HG03045 (cell line): ENCODE data around the gene PROM1.

Experiments
- ATAC-seq: cut with Tn5 transposase; IDR thresholded peaks from one replicate; pipeline ENCODE4 v1.9.1; 2021; ENCODE audit warnings: mild to moderate bottlenecking, moderate library complexity; ENCODE audit not compliant: unreplicated experiment

Gene PROM1

GRCh38 chr4:15953625-15954024 is 130.2 kb downstream of the PROM1 start:
- no peak for ATAC-seq

- no peak for ATAC-seq
These were observed 132.0 kb downstream of the PROM1 start for GRCh38 chr4:15951781-15952180.

GRCh38 chr4:15948826-15949225 is 135.0 kb downstream of the PROM1 start:
- no peak for ATAC-seq

- no peak for ATAC-seq
These were observed 136.1 kb downstream of the PROM1 start for GRCh38 chr4:15947684-15948083.

GRCh38 chr4:15945516-15945915 is 138.3 kb downstream of the PROM1 start:
- ATAC-seq: no peak

GRCh38 chr4:15944895-15945294 is 138.9 kb downstream of the PROM1 start:
- no peak for ATAC-seq

GRCh38 chr4:15942283-15942682 is 141.5 kb downstream of the PROM1 start:
- no peak for ATAC-seq

GRCh38 chr4:15938640-15939039 is 145.2 kb downstream of the PROM1 start, which contains the start of gene FGFBP1:
FGFBP1 (minus strand) TSS chr4:15938740; CDS start chr4:15936632, 2,108 bp downstream.
- ATAC-seq: no peak

GRCh38 chr4:15938182-15938581 is 145.6 kb downstream of the PROM1 start:
- no peak for ATAC-seq

GRCh38 chr4:15936495-15936894 is 147.3 kb downstream of the PROM1 start:
- ATAC-seq: no peak

- ATAC-seq: no peak
These were observed 148.1 kb downstream of the PROM1 start for GRCh38 chr4:15935504-15936402.

GRCh38 chr4:15934259-15934658 is 149.6 kb downstream of the PROM1 start:
- ATAC-seq: no peak

GRCh38 chr4:15931451-15932210 is 152.2 kb downstream of the PROM1 start:
- ATAC-seq: no peak

GRCh38 chr4:15930314-15930713 is 153.5 kb downstream of the PROM1 start:
- no peak for ATAC-seq

- no peak for ATAC-seq
These were observed 154.3 kb downstream of the PROM1 start for GRCh38 chr4:15929540-15929939.

- ATAC-seq: no peak
These were observed 154.9 kb downstream of the PROM1 start for GRCh38 chr4:15928883-15929282.

- ATAC-seq: no peak
These were observed 157.3 kb downstream of the PROM1 start for GRCh38 chr4:15926486-15926885.

- no peak for ATAC-seq
These were observed 158.0 kb downstream of the PROM1 start for GRCh38 chr4:15925830-15926229.

GRCh38 chr4:15921592-15921932 is 162.3 kb downstream of the PROM1 start:
- no peak for ATAC-seq

- no peak for ATAC-seq
These were observed 162.9 kb downstream of the PROM1 start for GRCh38 chr4:15920723-15921591.

- no peak for ATAC-seq
These were observed 165.2 kb downstream of the PROM1 start for GRCh38 chr4:15918484-15919129.
